ENCODE data around the gene MUC5AC.

GRCh38 chr11:1235901-1236315 is 78.2 kb downstream of the MUC5AC start:
- no peak for TF ChIP-seq POLR2A (IDR thresholded peaks at IDR 0.05)
- TF ChIP-seq, protein P1, sequence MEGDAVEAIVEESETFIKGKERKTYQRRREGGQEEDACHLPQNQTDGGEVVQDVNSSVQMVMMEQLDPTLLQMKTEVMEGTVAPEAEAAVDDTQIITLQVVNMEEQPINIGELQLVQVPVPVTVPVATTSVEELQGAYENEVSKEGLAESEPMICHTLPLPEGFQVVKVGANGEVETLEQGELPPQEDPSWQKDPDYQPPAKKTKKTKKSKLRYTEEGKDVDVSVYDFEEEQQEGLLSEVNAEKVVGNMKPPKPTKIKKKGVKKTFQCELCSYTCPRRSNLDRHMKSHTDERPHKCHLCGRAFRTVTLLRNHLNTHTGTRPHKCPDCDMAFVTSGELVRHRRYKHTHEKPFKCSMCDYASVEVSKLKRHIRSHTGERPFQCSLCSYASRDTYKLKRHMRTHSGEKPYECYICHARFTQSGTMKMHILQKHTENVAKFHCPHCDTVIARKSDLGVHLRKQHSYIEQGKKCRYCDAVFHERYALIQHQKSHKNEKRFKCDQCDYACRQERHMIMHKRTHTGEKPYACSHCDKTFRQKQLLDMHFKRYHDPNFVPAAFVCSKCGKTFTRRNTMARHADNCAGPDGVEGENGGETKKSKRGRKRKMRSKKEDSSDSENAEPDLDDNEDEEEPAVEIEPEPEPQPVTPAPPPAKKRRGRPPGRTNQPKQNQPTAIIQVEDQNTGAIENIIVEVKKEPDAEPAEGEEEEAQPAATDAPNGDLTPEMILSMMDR (IDR thresholded peaks at IDR 0.05) = no peak

Data from adrenal gland (tissue), 5 donors.